ENCODE data around the gene RNF115.

RNF115 gene

GRCh38 chr1:145806844-145807243, 17.1 kb downstream of the RNF115 start:
- Histone ChIP-seq H3K27ac (ENCODE audit: low read depth, low read length) (no peak overlapping the region), H4K20me1 (ENCODE audit: control insufficient read depth, insufficient read depth, low read depth, low read length) (no peaks in the 10 kb centered on the region), H3K4me2 (ENCODE audit: low read length) (no peak overlapping the region), H3K27me3 (ENCODE audit: control insufficient read depth, low read length) (no peaks in the 10 kb centered on the region), H3K4me1 (ENCODE audit: control insufficient read depth, low read length) (no peaks in the 10 kb centered on the region), H3K9me3 (ENCODE audit: control insufficient read depth, insufficient read depth, low read length) (no peaks in the 10 kb centered on the region), H3K4me3 (ENCODE audit: low read length) (no peak overlapping the region), H3K9me2 (replicated peaks; ENCODE audit: control insufficient read depth, low read length) (no peaks in the 10 kb centered on the region), H3K36me3 (ENCODE audit: control insufficient read depth, low read length) (no peaks in the 10 kb centered on the region), H3F3A (ENCODE audit: control insufficient read depth, insufficient read depth) (no peaks in the 10 kb centered on the region), H3K79me2 (ENCODE audit: control insufficient read depth, low read length) (peaks cover 66% of the 10 kb centered on the region)
- TF ChIP-seq EZH2phosphoT487 (IDR thresholded peaks at IDR 0.05; ENCODE audit: borderline replicate concordance, low read length) = no peak
- TF ChIP-seq CTCF (IDR thresholded peaks at IDR 0.05; ENCODE audit: low read depth, low read length, poor library complexity, severe bottlenecking) = no peak

GRCh38 chr1:145806408-145806807, 17.5 kb downstream of the RNF115 start:
- Histone ChIP-seq H3K27ac (ENCODE audit: low read depth, low read length) (no peak overlapping the region), H4K20me1 (ENCODE audit: control insufficient read depth, insufficient read depth, low read depth, low read length) (no peaks in the 10 kb centered on the region), H3K4me3 (ENCODE audit: low read length) (no peak overlapping the region), H3K36me3 (ENCODE audit: control insufficient read depth, low read length) (no peaks in the 10 kb centered on the region), H3K9me3 (ENCODE audit: control insufficient read depth, insufficient read depth, low read length) (no peaks in the 10 kb centered on the region), H3K9me2 (replicated peaks; ENCODE audit: control insufficient read depth, low read length) (no peaks in the 10 kb centered on the region), H3K79me2 (ENCODE audit: control insufficient read depth, low read length) (peaks cover 71% of the 10 kb centered on the region), H3K4me1 (ENCODE audit: control insufficient read depth, low read length) (no peaks in the 10 kb centered on the region), H3K27me3 (ENCODE audit: control insufficient read depth, low read length) (no peaks in the 10 kb centered on the region), H3K4me2 (ENCODE audit: low read length) (no peak overlapping the region), H3F3A (ENCODE audit: control insufficient read depth, insufficient read depth) (no peaks in the 10 kb centered on the region)
- no peak for TF ChIP-seq EZH2phosphoT487 (IDR thresholded peaks at IDR 0.05; ENCODE audit: borderline replicate concordance, low read length)
- TF ChIP-seq CTCF (IDR thresholded peaks at IDR 0.05; ENCODE audit: low read depth, low read length, poor library complexity, severe bottlenecking) = no peak

- Histone ChIP-seq H3K27ac (ENCODE audit: low read depth, low read length) (no peak overlapping the region), H3K79me2 (ENCODE audit: control insufficient read depth, low read length) (peaks cover 84% of the 10 kb centered on the region), H4K20me1 (ENCODE audit: control insufficient read depth, insufficient read depth, low read depth, low read length) (no peaks in the 10 kb centered on the region), H3K4me1 (ENCODE audit: control insufficient read depth, low read length) (no peaks in the 10 kb centered on the region), H3K4me2 (ENCODE audit: low read length) (no peak overlapping the region), H3K9me2 (replicated peaks; ENCODE audit: control insufficient read depth, low read length) (no peaks in the 10 kb centered on the region), H3K9me3 (ENCODE audit: control insufficient read depth, insufficient read depth, low read length) (no peaks in the 10 kb centered on the region), H3F3A (ENCODE audit: control insufficient read depth, insufficient read depth) (no peaks in the 10 kb centered on the region), H3K36me3 (ENCODE audit: control insufficient read depth, low read length) (0 out of 2 replicates have a peak, but pooled peaks cover 1% of the 10 kb centered on the region), H3K4me3 (ENCODE audit: low read length) (no peak overlapping the region), H3K27me3 (ENCODE audit: control insufficient read depth, low read length) (no peaks in the 10 kb centered on the region)
- TF ChIP-seq EZH2phosphoT487 (IDR thresholded peaks at IDR 0.05; ENCODE audit: borderline replicate concordance, low read length) (no peak), CTCF (IDR thresholded peaks at IDR 0.05; ENCODE audit: low read depth, low read length, poor library complexity, severe bottlenecking) (no peak)
These were observed 18.8 kb downstream of the RNF115 start for GRCh38 chr1:145805057-145805456.

Measured in DOHH2 (cell line).